Tibial nerve (tissue), 3 donors: Measurements from ENCODE around the gene SLC39A6.

ENCODE experiments used
- POLR2A ChIP-seq, 2 donors: fragments of 450-650 bp; IDR thresholded peaks; one replicate each; pipeline ENCODE4 v1.6.1; 2017; ENCODE audit warnings: antibody characterized with exemption in 2 of 2, mild to moderate bottlenecking in 2 of 2, moderate library complexity in 2 of 2
- TF ChIP-seq, protein P1 (sequence below), 5 experiments: fragments of 200-600 bp in 3 of 5; fragments of 450-650 bp in 2 of 5; sonication (generic) in 3 of 5; IDR thresholded peaks; one replicate each; pipeline ENCODE4 v1.5.1; 2016 to 2019; ENCODE audit warnings: antibody characterized with exemption in 5 of 5, mild to moderate bottlenecking in 3 of 5, moderate library complexity in 2 of 5

DNA sequence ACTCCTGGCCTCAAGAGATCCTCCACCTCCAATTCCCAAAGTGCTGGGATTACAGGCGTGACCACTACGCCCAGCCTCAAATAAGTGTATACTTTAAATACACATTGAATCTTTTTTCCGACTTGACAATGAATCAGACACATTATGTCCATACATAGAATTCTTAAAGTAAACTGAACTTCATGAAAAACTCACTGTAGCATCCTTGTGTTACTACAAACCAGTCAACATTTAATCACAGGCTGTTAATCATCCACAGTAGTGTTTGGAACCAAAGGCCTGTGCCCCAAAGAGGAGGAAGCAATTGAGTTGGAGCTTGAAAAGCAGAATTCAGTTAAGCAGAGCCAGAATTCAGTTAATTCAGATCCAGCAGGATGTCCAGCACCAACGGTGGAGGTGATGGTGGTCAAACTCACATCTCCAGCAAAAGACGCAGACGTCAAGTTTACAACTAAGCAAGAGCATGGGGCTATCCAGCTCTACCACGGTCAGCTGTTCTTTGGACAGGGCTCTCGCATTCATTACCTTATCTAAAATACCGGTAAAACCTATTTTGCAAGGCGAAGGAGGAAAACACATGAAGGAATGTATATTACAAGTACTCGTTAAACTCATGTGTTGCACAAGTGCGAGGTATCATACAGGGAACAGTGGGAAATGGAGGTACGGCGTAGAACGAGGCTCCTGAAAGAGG, 1.2 kb downstream of the SLC39A6 start:
- TF ChIP-seq, protein P1, sequence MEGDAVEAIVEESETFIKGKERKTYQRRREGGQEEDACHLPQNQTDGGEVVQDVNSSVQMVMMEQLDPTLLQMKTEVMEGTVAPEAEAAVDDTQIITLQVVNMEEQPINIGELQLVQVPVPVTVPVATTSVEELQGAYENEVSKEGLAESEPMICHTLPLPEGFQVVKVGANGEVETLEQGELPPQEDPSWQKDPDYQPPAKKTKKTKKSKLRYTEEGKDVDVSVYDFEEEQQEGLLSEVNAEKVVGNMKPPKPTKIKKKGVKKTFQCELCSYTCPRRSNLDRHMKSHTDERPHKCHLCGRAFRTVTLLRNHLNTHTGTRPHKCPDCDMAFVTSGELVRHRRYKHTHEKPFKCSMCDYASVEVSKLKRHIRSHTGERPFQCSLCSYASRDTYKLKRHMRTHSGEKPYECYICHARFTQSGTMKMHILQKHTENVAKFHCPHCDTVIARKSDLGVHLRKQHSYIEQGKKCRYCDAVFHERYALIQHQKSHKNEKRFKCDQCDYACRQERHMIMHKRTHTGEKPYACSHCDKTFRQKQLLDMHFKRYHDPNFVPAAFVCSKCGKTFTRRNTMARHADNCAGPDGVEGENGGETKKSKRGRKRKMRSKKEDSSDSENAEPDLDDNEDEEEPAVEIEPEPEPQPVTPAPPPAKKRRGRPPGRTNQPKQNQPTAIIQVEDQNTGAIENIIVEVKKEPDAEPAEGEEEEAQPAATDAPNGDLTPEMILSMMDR (IDR thresholded peaks at IDR 0.05), result no peak
- no peak for TF ChIP-seq POLR2A (IDR thresholded peaks at IDR 0.05)
